BJ (cell line): ENCODE results near the gene POLR1A. TPM values are rescaled to one million over a fixed set of nuclear protein-coding genes. Genes with fewer than 3 reads are reported as not detected.

ENCODE experiments used
- CTCF ChIA-PET: fragments of 350-600 bp; formaldehyde crosslinking; extraction: SDS; loops from one replicate; lab custom pipeline; 2021; ENCODE audit warnings: antibody characterized with exemption, inconsistent platforms; lab: Yijun Ruan, JAX
- POLR2A ChIA-PET: fragments of 300-600 bp; sonication (Branson Sonifier 250); formaldehyde crosslinking; extraction: SDS; loops from one replicate; lab custom pipeline; 2021; ENCODE audit warnings: antibody characterized with exemption; lab: Charles Lee
- DNase-seq: peaks from one replicate; pipeline ENCODE4 v3.0.0-alpha.2; 2011; ENCODE audit warnings: low read depth
- H3K27me3 ChIP-seq: 2 replicates; pipeline ENCODE4 v1.6.0; 2011; ENCODE audit warnings: low read length; ENCODE audit not compliant: control insufficient read depth, insufficient read depth
- H3K36me3 ChIP-seq: 2 replicates; pipeline ENCODE4 v1.5.1; 2011; ENCODE audit warnings: low read length; ENCODE audit not compliant: control insufficient read depth, insufficient read depth
- H3K4me3 ChIP-seq: 2 replicates; pipeline ENCODE4 v1.5.1; 2011; ENCODE audit warnings: low read depth, mild to moderate bottlenecking, control low read depth, low read length
- polyA plus RNA-seq: library from polyadenylated mRNA; depleted of rRNA; stranded (reverse); fragments of >200 nt; gene quantifications from 2 replicates; pipeline ENCODE4 v1.2.3, GENCODE V29; 2011
- TF ChIP-seq, protein P1 (sequence below): IDR thresholded peaks from 2 replicates; pipeline ENCODE4 v1.5.1; 2011; ENCODE audit warnings: low read depth, mild to moderate bottlenecking, control low read depth, inconsistent platforms, low read length, moderate library complexity; ENCODE audit not compliant: insufficient read depth

The POLR1A gene
- polyA plus RNA-seq, 1 experiment = 8.0 TPM

DNA sequence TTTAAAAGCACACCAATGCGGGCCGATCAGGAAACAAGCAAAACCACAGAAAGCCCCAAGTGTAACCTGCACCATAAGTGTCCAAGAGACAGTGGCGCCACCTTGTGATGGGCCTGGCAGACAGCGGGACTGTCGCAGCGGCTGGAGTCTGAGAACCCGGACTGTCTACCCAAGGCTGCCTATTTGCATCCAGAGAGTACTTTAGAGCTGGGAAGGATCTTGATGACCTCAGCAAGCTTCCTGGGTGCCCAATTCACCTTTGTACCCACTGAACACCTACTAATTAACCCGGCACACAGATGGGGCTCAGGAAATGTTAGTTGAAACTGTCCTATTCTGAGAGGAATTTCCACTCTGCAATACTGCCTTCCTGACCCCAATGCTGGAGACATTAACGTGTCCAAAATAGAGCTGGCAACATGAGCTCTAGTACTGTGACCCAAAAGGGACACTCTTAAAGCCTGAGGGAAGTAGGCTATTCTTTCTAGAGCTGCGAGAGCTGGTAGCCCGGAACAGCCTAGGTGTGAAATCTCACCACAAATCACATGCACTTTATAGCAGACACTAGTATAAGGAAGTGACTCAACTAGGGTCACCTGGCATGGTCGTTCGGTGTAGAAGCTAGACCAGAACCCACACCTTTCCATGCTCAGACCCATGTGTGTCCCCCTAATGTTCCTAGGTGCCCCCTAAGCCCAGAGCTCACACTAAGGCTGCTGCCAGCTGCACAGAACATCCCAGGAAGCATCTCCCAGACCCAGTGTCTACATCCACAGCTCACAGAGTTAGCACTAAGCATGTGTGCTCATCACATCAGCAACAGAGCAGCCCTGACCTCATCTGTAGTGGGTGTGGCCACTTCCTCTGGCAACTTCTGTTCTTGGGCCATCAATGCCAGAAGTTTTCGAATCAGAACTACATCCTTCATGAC lies 25.4 kb downstream of the POLR1A start:
- H3K36me3 ChIP-seq = peaks cover 10% of the 10 kb centered on the region
- POLR2A ChIA-PET = no interaction called here
- no peak overlapping the region for H3K4me3 ChIP-seq
- no peaks in the 10 kb centered on the region for H3K27me3 ChIP-seq
- TF ChIP-seq, protein P1, sequence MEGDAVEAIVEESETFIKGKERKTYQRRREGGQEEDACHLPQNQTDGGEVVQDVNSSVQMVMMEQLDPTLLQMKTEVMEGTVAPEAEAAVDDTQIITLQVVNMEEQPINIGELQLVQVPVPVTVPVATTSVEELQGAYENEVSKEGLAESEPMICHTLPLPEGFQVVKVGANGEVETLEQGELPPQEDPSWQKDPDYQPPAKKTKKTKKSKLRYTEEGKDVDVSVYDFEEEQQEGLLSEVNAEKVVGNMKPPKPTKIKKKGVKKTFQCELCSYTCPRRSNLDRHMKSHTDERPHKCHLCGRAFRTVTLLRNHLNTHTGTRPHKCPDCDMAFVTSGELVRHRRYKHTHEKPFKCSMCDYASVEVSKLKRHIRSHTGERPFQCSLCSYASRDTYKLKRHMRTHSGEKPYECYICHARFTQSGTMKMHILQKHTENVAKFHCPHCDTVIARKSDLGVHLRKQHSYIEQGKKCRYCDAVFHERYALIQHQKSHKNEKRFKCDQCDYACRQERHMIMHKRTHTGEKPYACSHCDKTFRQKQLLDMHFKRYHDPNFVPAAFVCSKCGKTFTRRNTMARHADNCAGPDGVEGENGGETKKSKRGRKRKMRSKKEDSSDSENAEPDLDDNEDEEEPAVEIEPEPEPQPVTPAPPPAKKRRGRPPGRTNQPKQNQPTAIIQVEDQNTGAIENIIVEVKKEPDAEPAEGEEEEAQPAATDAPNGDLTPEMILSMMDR = peak; percentile 91
- CTCF ChIA-PET = interaction anchor here (0.5 to 8.2 kb wide), 43 partner anchors 9 to 443 kb away, joined by 3 to 354 read pairs (median 5); partner anchors contain the start of genes POLR1A, PTCD3 and ST3GAL5
- DNase-seq = no peak

DNA sequence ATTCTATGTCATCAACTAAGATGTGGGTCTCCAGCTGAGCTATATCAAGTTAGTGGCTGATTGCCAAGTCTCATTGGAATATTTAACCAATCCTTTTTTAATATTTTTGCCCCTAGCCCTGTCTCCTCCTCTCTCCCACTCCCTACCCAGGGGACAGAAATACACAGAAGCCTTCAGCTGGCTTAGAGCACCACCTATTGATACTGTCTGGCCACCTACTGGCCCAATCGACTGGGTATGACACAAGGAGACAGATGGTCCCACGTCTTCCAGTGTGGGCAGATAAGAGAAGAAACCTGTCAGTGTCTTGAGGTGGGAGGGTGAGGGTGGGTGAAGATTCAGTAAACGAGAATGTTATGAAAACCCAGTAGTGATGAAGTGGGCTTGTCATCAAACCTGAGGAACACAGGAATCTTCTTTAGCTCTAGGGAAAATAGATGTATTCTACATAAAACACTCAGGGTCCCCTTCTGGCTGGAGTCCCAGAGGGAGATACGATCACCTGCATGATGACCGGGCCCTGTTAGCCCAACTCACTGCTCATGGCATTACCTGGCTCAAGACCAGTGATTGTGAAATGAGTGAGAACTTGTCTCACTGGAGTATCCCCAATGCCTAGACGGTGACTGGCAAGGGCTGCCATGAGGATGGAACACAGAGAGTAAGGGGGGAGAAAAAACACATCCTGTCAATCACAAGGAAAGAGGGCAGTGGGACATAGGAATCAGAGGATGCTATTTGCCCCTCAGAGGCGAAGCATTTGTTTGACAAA lies 26.7 kb downstream of the POLR1A start:
- POLR2A ChIA-PET = no interaction called here

DNA sequence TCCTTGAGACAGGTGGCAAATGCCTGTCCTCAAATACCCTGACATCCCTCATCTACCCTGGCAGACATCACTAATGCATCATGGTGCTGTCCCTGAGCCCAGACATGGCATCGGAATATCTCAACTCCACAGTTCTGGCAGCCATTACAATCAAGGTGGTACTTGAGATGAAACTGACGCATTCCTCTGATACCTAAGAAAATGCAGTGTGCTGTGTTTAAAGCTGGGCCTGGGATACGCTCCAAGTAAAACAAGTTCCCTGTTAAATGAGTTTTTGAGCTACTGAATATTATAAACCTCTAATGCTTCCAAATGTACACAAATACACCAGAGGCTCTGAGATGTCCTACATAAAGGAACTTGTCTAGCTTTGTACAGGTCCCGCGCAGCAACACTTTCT lies 29.8 kb downstream of the POLR1A start:
- Histone ChIP-seq H3K36me3 (peaks cover 17% of the 10 kb centered on the region), H3K4me3 (no peak overlapping the region)
- CTCF ChIA-PET = interaction anchor here (6.0 to 8.2 kb wide), 2 partner anchors 189 to 251 kb away, joined by 79 to 354 read pairs; partner anchors contain the start of gene ST3GAL5

More for the DNA sequence above, 26.7 kb downstream of the POLR1A start:
- CTCF ChIA-PET = interaction anchor here (0.6 to 8.2 kb wide), 48 partner anchors 10 to 442 kb away, joined by 3 to 354 read pairs (median 6); partner anchors contain the start of genes POLR1A, PTCD3 and ST3GAL5
- no peak overlapping the region for H3K4me3 ChIP-seq
- peaks cover 16% of the 10 kb centered on the region for H3K36me3 ChIP-seq
- TF ChIP-seq, protein P1 = peak; percentile 68
- H3K27me3 ChIP-seq = no peaks in the 10 kb centered on the region
- DNase-seq = no peak

DNA sequence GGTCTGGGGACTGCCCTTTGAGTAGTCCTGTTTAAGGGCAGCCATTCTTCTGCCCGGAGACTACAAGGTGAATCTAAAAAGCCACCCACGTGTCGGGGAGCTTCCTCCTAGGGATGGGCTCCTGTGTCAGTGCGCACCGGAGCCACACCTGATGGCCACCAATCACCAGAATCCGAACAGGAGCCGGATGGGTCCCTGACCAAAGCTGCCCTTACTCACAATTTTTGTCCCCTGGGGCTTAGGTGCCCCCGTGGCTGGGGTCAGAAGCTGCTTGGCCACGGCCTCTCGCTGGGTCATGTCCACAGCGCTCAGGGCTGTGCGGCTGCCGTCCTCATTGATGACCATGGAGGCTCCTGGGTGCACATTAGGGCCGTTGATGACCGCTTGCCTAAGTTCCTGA lies 30.9 kb downstream of the POLR1A start:
- DNase-seq = no peak
- H3K4me3 ChIP-seq = no peak overlapping the region
- H3K36me3 ChIP-seq = peaks cover 20% of the 10 kb centered on the region
- TF ChIP-seq, protein P1 = no peak
- ChIA-PET POLR2A (no interaction called here), CTCF (interaction anchor here (0.9 to 1.6 kb wide), 3 partner anchors 39 to 248 kb away, joined by 4 to 7 read pairs (median 5); partner anchors contain the start of gene ST3GAL5)
- H3K27me3 ChIP-seq = no peaks in the 10 kb centered on the region

More for the DNA sequence above, 29.8 kb downstream of the POLR1A start:
- no peak for DNase-seq
- no peaks in the 10 kb centered on the region for H3K27me3 ChIP-seq
- TF ChIP-seq, protein P1 = no peak
- POLR2A ChIA-PET = no interaction called here
